WERI-Rb-1 (cell line): ENCODE data around the gene AHRR.
"Not testable (repeated sequence)": the region's sequence is repeated elsewhere in the genome, so short reads cannot be mapped to it uniquely, and the experiment has no call there.

Source experiments
- DNase-seq: peaks from one replicate; pipeline ENCODE4 v3.0.0-alpha.2; 2020
- H3K27ac ChIP-seq: fragments of 250-450 bp; sonication (Bioruptor Pico); 2 replicates; pipeline ENCODE4 v1.5.1; 2020; ENCODE audit warnings: mild to moderate bottlenecking, moderate library complexity
- H3K27me3 ChIP-seq: fragments of 250-450 bp; sonication (Bioruptor Pico); 2 replicates; pipeline ENCODE4 v1.5.1; 2021; ENCODE audit warnings: mild to moderate bottlenecking, low read depth, moderate library complexity; ENCODE audit not compliant: insufficient read depth, severe bottlenecking
- H3K36me3 ChIP-seq: fragments of 250-450 bp; sonication (Bioruptor Pico); 2 replicates; pipeline ENCODE4 v1.5.1; 2020; ENCODE audit warnings: mild to moderate bottlenecking, moderate library complexity
- H3K4me3 ChIP-seq: 2 replicates; pipeline ENCODE4 v1.5.1; 2011; ENCODE audit warnings: low read depth, mild to moderate bottlenecking, control low read depth, low read length
- H3K9me3 ChIP-seq: fragments of 250-450 bp; sonication (Bioruptor Pico); 2 replicates; pipeline ENCODE4 v1.5.1; 2021; ENCODE audit warnings: mild to moderate bottlenecking, moderate library complexity; ENCODE audit not compliant: severe bottlenecking
- TF ChIP-seq, protein P1 (sequence below): IDR thresholded peaks from 2 replicates; pipeline ENCODE4 v1.5.1; 2011; ENCODE audit warnings: low read depth, mild to moderate bottlenecking, control low read depth, inconsistent platforms, low read length

Gene AHRR

DNA sequence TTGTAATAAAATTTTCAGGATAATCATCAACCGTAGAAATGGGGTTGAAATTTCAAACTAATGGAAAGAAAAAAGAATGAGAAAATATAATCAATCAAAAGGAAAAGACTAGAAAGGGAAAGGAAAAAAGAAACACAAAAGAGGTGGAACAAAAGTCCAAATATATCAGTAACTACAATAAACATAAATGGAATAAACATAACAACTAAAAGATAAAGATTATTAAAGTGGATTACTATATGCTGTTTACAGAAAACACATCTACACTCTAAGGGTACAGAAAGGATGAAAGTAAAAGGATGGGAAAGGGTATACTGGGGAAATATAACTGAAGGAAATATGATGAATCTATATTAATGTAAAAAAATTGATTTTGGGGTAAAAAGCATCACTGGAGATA, 43.0 kb downstream of the AHRR start:
- Histone ChIP-seq H3K9me3 (peaks cover 22% of the 10 kb centered on the region), H3K27me3 (peaks cover 10% of the 10 kb centered on the region), H3K27ac (no peak overlapping the region), H3K36me3 (no peaks in the 10 kb centered on the region), H3K4me3 (no peak overlapping the region)
- TF ChIP-seq, protein P1, sequence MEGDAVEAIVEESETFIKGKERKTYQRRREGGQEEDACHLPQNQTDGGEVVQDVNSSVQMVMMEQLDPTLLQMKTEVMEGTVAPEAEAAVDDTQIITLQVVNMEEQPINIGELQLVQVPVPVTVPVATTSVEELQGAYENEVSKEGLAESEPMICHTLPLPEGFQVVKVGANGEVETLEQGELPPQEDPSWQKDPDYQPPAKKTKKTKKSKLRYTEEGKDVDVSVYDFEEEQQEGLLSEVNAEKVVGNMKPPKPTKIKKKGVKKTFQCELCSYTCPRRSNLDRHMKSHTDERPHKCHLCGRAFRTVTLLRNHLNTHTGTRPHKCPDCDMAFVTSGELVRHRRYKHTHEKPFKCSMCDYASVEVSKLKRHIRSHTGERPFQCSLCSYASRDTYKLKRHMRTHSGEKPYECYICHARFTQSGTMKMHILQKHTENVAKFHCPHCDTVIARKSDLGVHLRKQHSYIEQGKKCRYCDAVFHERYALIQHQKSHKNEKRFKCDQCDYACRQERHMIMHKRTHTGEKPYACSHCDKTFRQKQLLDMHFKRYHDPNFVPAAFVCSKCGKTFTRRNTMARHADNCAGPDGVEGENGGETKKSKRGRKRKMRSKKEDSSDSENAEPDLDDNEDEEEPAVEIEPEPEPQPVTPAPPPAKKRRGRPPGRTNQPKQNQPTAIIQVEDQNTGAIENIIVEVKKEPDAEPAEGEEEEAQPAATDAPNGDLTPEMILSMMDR: no peak
- no peak for DNase-seq

DNA sequence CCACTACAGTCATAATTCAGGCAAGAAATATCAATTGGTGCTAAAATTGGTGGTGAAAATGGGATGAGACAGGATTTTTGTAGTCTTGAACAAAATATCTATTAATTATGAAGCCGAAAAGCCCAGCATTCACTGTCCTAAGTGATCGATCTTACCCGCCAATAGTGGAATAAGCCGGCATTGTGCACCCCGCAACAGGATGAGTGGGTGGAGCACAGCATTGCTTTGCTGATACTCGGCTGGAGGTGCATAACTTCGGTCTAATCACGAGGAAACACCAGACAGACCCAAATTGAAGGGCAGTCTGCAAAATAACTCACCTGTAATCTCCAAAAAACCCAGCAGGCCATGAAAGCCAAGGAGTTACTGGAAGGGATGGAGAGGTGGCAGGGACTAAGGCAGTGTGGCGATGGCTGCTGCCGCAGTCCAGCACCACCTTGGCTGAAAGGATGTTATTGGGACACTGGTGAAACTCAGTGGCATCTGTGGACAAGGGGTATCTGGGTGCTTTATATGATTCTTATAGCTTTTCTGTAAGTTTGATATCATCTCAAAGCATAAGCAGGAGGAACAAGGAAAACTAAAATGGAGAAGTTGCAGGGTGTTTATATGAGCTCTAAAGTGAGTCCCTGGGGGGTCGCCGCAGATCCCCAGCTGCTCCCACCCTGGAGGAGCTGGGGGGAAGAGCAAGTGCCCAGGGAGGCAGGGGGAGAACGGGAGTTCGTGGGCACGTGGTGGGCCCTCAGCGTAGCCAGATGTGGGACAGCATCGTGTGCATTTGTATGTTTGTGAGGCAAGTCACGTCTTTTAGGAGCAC, 45.2 kb downstream of the AHRR start:
- Histone ChIP-seq H3K36me3 (no peaks in the 10 kb centered on the region), H3K4me3 (no peak overlapping the region), H3K9me3 (peaks cover 21% of the 10 kb centered on the region), H3K27me3 (peaks cover 10% of the 10 kb centered on the region), H3K27ac (no peak overlapping the region)
- no peak for DNase-seq
- TF ChIP-seq, protein P1: no peak

DNA sequence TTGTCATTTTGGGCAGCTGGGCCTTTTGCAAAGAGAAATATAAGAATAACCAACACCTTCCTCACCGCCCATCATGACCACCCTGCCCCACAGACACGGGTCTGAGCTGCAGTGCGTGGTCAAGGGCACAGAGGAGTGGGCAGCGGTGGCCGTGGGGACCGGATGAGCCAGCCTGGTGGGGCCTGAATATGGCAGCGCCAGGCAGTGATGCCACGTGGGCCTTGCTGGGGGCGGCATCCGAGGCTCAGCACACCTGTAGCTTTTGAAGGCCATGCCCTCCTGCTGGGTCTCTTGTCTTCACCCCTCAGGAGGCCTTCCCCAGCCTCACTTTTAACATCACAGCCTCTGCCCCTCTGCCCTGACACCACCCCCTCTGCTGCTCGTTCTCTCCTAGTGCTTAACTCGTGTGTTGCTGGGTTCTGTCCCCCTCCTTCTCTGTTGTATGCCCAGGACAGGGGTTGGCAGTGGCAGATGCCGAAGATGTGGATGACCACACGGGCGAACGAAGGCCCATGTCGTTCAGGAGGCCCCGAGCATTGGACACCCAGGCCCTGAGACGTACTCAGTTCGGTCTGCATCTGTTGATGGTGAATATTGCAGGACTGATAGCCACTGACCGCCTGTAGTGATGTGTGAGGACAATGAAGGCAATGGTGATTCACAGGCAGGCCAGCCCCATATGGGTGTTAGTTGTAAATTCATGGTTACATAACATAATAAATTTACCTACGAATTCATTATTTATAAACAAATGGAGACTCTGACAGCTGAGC, 46.0 kb downstream of the AHRR start:
- peaks cover 10% of the 10 kb centered on the region for H3K27me3 ChIP-seq
- TF ChIP-seq, protein P1: no peak
- H3K4me3 ChIP-seq: no peak overlapping the region
- H3K9me3 ChIP-seq: peaks cover 14% of the 10 kb centered on the region
- H3K36me3 ChIP-seq: no peaks in the 10 kb centered on the region
- no peak for DNase-seq
- no peak overlapping the region for H3K27ac ChIP-seq

DNA sequence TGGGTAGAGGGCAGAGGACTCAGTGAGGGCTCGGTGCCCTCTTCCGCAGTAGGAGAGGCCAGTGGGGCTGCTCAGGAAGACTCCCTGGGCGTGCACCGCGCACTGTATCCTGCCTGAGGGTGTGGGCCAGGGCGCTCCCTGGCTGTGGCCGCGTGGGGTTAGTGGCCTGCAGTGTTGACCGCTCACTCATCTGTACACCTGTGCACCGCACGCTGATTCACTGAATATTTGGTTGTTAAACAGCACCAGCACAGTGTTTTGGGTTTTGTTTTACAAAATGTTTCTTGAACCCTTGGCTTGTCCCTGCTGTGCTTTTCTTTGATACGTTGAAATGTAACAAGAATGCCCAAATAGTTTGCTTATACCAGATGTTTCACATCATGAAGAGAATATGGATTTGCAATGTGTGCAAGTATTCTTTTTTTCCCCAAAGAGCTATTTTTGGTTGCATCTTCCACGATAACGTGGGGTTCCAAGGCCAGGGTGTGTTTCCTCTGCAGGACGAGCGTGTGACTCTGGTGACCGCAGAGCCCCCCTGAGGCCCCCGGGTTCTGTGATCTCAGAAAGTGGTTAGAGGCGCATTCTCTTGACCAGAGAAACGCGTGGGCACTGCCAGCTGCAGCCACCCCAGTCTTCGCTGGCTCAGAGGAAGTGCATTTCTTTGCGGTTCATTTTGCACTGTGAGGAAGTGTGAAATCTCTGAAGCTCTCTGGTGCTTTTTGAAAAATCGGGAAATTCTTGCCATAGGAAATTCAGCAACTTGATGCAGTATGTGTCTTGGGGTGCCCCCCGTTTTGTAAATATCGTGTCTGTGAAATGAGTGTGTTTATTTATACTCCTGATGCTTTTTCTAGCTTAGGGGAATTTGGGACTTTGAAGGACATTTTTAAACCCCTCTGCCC, 46.9 kb downstream of the AHRR start:
- H3K36me3 ChIP-seq: no peaks in the 10 kb centered on the region
- TF ChIP-seq, protein P1: no peak
- DNase-seq: no peak
- H3K9me3 ChIP-seq: peaks cover 14% of the 10 kb centered on the region
- H3K4me3 ChIP-seq: no peak overlapping the region
- peaks cover 9% of the 10 kb centered on the region for H3K27me3 ChIP-seq
- H3K27ac ChIP-seq: no peak overlapping the region

DNA sequence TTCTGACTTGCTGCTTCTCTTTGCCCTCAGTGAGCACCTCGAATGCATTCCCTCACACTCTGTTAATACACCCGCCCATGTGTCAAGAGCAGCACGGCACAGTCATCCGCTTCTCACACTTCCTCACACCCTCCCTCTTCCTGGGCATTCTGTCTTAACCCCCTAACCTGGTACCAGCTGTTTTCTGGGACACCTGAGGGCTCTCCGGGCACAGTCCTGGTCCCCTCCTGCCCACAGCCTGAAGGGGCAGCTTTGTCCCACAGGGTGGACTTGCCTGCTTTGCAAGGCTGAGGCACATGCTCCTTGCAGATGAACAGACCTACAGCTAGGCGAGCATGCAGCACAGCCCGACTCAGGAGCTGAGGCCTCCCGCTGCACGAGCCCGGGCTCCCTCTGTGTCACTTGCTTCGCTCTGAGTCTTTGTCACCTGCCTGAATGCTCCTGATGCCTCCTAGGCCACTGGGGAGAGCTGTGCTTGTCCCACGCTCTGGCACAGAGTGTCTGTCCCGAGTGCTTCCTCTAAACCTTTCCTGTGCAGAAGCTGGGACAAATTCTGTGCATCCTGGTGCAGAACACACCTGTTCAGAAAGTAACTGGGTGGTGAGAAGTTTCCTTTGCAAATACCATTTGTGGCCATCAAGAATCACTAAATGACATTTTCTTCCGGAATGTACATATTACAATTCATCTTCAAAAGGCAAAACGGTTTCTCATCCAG, 47.8 kb downstream of the AHRR start:
- TF ChIP-seq, protein P1: no peak
- no peak overlapping the region for H3K27ac ChIP-seq
- peaks cover 14% of the 10 kb centered on the region for H3K27me3 ChIP-seq
- H3K4me3 ChIP-seq: no peak overlapping the region
- DNase-seq: no peak
- H3K36me3 ChIP-seq: no peaks in the 10 kb centered on the region
- peaks cover 14% of the 10 kb centered on the region for H3K9me3 ChIP-seq

DNA sequence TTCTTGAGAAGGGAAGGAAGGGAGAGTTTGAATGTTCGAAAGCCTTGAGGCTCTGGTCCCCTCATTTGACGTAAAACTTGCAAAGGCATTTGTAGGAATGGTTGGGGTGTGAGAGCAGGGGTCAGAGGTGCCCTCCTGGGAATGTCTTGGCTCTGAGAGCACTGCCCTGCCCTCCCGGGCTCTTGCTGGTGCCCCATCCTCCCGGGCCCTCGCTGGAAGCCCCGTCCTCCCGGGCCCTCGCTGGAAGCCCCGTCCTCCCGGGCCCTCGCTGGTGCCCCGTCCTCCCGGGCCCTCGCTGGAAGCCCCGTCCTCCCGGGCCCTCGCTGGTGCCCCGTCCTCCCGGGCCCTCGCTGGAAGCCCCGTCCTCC, 48.3 kb downstream of the AHRR start:
- not testable (repeated sequence) for H3K27ac ChIP-seq, DNase-seq, H3K4me3 ChIP-seq, H3K36me3 ChIP-seq
- peaks cover 15% of the 10 kb centered on the region for H3K27me3 ChIP-seq
- peaks cover 14% of the 10 kb centered on the region for H3K9me3 ChIP-seq
